Right kidney (tissue), 9 donors: ENCODE measurements around the gene KIF4A.
A peak's percentile ranks its signal among the peaks of the same experiment; 100 is the strongest.
"Not testable (repeated sequence)": the region's sequence is repeated elsewhere in the genome, so short reads cannot be mapped to it uniquely, and the experiment has no call there.

ENCODE experiments used
- DNase-seq: peaks from one replicate; pipeline ENCODE4 v3.0.0-alpha.2; 2016
- long read RNA-seq, 8 donors: transcript quantifications; one replicate each; lab custom pipeline, GENCODE V29; 2026

Gene KIF4A, protein sequence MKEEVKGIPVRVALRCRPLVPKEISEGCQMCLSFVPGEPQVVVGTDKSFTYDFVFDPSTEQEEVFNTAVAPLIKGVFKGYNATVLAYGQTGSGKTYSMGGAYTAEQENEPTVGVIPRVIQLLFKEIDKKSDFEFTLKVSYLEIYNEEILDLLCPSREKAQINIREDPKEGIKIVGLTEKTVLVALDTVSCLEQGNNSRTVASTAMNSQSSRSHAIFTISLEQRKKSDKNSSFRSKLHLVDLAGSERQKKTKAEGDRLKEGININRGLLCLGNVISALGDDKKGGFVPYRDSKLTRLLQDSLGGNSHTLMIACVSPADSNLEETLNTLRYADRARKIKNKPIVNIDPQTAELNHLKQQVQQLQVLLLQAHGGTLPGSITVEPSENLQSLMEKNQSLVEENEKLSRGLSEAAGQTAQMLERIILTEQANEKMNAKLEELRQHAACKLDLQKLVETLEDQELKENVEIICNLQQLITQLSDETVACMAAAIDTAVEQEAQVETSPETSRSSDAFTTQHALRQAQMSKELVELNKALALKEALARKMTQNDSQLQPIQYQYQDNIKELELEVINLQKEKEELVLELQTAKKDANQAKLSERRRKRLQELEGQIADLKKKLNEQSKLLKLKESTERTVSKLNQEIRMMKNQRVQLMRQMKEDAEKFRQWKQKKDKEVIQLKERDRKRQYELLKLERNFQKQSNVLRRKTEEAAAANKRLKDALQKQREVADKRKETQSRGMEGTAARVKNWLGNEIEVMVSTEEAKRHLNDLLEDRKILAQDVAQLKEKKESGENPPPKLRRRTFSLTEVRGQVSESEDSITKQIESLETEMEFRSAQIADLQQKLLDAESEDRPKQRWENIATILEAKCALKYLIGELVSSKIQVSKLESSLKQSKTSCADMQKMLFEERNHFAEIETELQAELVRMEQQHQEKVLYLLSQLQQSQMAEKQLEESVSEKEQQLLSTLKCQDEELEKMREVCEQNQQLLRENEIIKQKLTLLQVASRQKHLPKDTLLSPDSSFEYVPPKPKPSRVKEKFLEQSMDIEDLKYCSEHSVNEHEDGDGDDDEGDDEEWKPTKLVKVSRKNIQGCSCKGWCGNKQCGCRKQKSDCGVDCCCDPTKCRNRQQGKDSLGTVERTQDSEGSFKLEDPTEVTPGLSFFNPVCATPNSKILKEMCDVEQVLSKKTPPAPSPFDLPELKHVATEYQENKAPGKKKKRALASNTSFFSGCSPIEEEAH
- long read RNA-seq, donor 1, result 0 reads
- long read RNA-seq, donor 2, result 0 reads
- long read RNA-seq, donor 3, full-length matches to known transcripts, result 1 of 1 reads
- long read RNA-seq, donor 3, partial matches to known transcripts, result 0 of 1 reads
- long read RNA-seq, donor 3, other reads (novel, unspliced or antisense), result 0 of 1 reads
- long read RNA-seq, donor 4, full-length matches to known transcripts, result 1 of 7 reads
- long read RNA-seq, donor 4, partial matches to known transcripts, result 6 of 7 reads
- long read RNA-seq, donor 4, other reads (novel, unspliced or antisense), result 0 of 7 reads
- long read RNA-seq, donor 5, full-length matches to known transcripts, result 1 of 1 reads
- long read RNA-seq, donor 5, partial matches to known transcripts, result 0 of 1 reads
- long read RNA-seq, donor 5, other reads (novel, unspliced or antisense), result 0 of 1 reads
- long read RNA-seq, donor 6, result 0 reads
- long read RNA-seq, donor 7, result 0 reads
- long read RNA-seq, donor 8, full-length matches to known transcripts, result 1 of 1 reads
- long read RNA-seq, donor 8, partial matches to known transcripts, result 0 of 1 reads
- long read RNA-seq, donor 8, other reads (novel, unspliced or antisense), result 0 of 1 reads

DNA sequence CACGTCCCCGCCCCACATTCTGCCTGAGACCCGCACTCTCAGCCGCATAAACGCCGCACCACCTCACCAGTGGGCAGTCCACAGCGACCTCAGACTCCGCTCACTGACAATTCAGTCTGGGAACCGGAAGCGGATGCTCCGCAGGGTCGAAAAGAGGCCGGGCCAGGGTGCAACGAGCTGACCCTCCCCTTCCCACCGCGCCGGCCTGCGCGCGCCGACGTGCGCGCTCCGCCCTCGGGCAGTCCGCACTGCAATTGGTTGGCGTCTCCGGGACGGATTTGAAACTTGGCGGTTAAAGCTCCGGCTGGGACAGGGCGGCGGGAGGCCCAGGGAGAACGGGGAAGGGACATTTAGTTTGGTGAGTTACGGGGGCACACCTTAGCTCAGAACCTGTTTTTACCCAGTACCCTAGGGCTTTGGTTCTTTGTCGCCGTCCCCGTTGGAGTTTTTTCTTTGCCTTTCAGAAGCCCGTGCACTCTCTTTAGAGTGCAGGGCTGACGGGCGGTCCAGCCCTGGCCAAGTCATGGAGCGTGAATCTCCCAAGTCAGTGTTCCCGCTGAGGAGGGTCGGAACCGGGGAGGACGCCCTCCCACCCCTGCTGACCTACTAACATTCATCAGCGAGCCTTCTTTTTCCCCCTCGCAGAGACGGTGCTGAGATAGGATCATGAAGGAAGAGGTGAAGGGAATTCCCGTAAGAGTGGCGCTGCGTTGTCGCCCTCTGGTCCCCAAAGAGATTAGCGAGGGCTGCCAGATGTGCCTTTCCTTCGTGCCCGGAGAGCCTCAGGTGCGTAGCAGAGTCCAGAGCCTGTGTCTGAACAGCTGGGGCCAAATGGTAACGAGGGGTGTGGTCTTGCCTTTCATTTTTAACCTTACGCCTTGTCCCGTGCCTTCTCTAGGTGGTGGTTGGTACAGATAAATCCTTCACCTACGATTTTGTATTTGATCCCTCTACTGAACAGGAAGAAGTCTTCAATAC, at the start of gene KIF4A, which contains the start of gene PDZD11:
KIF4A (plus strand) TSS at position 312 of the 978 bp plus-strand sequence; CDS start at position 667, 355 bp downstream.
PDZD11 (minus strand) TSS at position 135 of the 978 bp plus-strand sequence. CDS start 586 bp downstream, outside the sequence.
- peak; percentile 63 for DNase-seq

DNA sequence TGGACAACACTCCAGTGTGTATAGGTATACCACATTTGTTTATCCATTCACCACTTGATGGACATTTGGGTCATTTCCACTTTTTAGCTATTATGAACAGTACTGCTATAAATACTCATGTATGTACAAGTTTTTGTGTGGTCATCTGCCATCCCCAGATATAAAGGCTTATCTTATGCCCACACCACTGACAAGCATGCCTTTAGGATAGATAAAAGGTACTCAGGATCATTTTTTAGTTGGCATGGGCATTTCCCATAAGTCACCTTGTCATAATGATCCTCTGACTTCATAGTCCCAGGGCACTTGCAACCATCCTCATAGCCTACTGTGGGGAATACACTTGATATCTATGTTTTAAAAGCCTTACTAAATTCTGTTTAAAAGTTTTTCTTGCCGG, 49.2 kb upstream of the KIF4A start:
- no peak for DNase-seq

DNA sequence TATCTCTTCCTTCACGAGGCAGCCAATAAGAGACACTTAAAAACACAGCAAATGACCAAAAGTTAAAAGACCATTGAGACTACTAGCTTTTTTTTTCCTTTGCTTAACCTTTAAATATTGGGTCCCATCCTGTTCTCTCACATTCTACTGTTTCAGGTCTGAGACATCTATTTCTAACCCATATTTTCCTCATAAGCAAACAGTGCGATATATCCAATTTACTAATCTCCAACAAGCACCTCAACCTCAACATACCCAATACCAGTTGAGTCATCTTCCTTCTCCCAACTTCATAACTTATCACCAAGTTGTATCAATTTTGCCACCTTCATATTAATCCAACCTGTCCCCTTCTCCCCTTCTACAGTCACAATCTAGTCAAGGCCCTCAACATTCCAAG, 48.4 kb upstream of the KIF4A start:
- no peak for DNase-seq

DNA sequence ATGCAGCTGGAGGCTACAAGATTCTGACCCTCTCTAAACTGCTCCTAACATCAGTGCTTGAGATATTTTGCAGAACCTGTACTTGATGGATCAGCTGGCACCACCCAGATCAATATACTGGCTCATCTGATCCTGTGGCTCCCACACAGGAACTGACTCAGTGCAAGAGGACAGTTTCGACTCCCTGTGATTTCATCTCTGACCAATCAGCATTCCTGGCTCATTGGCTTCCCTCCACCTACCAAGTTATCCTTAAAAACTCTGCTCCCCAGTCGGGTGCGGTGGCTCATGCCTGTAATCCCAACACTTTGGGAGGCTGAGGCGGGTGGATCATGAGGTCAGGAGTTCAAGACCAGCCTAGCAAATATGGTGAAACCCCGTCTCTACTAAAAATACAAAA, 46.3 kb upstream of the KIF4A start:
- not testable (repeated sequence) for DNase-seq

DNA sequence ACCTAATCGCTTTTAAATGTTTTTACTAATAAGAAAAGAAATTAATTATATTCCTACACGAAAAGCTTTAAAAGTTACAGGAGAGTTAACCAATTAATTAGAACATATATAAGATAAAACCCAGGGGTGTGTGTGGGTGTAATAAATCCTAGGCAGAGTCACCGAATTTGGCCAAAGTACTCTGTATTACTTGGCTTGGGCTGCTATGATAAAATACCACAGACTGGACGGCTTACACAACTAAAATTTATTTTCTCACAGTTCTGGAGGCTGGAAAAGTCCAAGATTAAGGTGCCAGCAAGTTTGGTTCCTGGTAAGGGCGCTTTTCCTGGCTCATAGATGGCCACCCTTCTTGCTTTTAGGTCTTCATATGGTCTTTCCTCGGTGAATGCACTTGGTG, 45.0 kb upstream of the KIF4A start:
- no peak for DNase-seq

DNA sequence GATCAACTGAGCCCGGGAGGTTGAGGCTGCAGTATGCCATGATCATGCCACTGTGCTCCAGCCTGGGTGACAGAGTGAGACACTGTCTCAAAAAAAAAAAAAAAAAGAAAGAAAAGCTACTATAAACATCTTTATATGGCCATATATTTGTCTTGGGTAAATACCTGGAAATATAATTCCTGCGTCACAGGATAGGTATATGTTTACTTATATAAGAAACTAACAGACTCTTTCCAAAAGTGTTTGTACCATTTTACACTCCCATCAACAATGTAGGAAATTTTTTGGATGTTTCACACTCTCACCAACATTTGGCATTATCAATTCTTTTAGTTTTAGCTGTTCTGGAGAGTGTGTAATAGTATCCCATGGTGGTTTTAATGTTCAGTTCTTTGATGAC, 42.7 kb upstream of the KIF4A start:
- no peak for DNase-seq

DNA sequence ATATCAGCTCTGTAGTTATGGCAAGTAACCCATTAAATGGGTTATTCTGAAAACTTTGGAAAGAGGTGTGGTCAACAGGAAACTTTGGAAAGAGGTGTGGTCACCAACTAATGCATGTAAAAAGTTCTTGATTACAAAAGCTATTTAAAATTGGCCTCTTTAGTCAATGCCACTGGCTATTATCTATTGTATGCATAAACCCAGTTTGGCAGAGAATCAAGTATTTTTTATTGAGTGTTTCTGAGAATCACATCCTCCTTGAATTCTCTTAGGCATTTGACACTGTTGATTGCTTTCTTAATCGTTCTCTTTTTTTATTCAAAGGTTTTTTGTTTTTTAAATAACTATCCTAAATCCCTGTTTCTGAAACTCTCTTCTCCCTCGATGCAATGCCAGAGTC, 37.4 kb upstream of the KIF4A start:
- no peak for DNase-seq

DNA sequence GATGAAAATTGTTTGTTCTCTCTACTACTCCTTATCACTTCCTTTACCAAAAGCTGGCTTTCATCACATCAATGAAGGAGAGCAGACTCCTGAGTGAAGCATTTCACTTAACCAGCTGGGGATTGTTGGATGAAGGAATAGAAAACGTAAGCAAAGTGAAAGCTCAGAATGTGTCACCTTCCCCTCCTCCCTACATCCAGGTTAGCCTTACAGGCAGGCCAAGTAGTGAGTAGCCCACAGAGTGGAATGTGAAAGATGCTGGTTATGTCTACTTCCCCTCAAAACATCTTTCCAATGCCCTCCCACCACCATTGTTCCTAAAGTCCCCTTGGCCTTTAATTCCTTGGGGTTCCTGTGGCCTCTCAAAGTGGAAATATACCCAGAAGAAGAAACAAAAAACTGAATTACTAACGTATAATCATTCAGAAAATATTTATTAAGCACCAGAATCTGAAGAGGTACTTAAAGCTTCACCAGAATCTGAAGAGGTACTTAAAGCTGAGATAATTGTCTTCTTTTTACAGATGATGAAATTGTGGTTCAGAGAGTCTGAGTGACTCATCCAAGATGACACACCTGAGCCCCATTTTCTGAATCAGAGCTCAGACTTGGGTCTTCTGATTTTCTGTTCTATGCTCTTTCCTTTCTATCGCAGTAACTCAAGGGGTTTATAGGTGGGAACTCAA, 36.4 kb upstream of the KIF4A start:
- no peak for DNase-seq

DNA sequence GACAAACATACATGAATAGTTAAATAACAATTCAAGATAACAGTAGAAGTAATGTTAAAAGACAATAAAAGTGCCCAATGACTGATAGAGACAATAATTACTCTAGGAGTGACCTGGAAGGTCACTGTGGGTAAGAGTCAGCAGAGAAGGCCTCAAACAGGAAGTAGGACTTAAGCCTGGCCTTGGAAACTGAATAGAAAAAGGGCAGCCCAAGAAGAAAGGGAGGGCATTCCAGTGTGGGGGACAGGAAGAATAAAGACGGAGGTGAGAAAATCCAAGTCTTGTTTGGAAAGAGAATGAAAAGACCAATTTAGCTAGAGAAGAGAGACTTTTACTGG, 35.9 kb upstream of the KIF4A start:
- no peak for DNase-seq

DNA sequence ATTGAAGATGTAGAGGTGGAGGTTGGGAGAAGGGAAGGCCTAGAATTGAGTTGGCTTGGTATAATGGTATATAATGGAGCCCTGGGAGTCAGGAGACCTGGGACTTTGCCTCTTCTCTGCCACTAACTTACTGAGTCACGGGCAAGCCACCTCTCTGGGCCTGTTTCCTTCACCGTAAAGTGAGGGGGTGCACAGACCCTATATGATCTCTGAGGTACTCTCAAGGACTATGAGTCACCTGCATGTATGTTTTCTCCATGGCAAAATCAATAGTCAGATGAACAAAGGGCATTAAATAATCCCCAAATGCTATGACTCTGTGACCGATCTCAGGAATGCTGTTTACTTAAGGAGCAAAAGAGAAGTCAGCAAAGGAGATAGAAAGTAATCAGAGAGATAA, 35.0 kb upstream of the KIF4A start:
- no peak for DNase-seq

DNA sequence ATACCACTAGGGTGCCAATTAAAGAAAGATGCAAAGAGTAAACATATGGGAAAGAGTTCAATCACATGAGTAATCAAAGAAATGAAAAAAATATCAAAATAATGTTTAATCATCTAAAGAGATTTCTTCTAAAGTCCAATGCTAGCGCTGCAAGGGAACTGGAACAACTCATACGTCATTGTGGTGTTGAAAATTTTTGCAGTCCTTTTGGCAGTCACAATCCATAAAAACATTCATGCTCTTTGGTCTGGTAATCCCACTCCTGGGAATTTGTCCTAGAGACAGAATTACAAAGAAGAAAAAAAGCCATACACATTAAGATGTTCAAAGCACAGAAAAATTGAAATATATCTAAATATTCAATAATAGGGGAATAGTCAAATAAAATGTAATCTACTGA, 34.5 kb upstream of the KIF4A start:
- DNase-seq, result no peak

DNA sequence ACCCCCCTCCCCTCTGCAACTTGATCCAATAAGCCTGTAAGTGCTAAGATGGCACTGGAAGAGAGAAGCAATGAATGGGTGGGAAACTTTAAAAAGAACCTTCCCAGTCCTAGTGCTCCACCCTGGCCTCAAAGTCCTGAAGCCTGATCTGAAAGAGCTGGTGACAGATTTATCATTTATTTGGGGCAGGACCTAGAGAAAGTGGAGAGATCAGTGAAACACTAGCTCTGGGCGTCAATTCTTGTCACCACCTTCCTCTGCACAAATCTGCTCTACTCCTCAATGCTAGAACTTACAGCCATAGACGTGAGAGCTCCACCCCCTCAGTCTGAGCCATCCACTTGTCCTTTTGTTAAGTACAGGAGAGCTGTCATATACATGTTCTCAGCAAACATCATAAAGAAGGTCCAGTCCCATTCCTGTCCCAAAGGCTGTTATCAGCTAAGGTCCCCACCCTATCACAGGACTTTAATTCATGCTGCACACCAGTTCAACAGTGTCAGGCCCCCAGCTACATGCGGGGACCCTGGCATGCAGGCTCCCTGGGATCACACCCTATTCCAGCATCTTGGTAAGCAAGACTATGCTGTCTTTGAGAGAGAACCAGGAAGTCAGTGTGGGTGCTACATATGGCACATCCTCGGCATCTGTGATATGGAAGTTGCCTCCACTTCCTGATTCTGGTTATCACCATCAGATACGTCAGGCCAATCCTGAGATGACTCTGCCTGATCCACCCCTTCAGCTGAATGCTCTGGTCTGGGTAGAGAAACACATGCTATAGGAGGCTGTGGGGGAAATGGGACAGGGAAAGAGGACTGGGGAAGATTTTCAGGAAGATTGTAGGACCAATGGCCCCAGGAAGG, 32.2 kb upstream of the KIF4A start:
- DNase-seq, result no peak

DNA sequence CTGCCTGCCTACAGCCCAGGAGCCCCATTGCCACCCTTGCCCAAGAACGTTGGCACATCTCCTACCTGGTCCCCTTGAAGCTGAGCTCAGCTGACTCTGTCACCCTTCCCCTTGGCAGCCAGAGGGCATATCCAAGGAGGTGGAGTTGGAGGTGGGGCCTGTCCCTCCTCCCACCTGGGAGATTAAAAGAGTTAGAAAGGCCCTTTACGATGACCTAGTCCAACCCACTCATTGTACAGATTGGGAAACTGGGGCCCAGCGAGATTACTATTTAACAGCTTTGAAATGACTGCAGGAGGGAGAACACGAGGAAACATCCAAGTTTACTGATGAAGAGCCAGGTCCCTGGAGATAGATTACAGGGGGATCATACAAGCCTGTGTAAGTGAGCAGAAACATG, 29.8 kb upstream of the KIF4A start, which contains the start of gene P2RY4:
P2RY4 (minus strand) TSS at position 101 of the 400 bp plus-strand sequence. CDS start 580 bp downstream, outside the sequence.
- no peak for DNase-seq

DNA sequence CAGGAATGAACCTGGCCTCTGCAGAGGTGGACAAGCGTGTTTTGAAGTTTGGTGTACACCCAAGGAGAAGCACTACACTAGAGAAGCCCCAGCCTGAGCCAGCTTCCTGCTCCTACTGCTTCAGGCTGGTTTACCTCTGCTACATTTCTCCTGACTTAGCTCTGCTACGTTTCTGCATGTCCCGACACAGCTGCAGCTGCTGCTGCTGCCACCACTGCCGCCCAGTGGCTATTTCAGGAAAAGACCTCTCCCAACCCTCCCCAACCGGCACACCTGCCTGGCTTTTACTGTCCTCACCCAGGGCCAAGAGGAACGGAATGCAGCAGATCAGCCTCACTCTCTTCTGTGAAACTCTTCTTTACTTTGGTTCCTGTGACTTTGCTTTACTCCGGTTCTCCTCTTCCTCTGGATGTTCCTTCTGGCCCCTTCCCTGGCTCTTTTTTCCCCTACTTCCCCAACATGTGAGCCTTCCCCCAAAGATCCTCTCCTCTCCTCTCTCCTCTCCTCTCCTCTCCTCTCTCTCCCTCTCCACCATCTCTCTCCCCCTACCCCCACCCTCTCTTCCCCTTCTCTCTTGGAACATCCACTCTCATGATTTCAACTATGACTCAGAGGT, 26.8 kb upstream of the KIF4A start:
- DNase-seq, result peak; percentile 3

DNA sequence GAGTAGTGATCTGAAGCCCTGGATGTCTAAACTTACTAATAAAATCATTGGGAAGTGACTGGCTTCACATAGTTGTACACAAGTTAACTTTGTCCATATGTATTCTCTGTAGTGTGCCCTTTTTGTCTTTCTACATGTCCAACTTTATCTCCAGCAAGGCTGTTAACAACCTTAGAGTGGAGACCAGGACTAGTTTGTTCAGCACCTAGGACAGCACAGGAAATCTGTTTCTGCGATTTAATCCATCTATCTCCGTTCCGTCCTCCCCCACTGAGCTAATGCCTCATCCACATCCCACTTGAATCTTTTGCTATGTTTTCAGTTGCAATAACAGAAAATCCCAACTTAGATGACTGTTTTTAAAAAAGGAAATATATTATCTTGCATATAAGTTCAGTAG, 25.1 kb upstream of the KIF4A start:
- no peak for DNase-seq

DNA sequence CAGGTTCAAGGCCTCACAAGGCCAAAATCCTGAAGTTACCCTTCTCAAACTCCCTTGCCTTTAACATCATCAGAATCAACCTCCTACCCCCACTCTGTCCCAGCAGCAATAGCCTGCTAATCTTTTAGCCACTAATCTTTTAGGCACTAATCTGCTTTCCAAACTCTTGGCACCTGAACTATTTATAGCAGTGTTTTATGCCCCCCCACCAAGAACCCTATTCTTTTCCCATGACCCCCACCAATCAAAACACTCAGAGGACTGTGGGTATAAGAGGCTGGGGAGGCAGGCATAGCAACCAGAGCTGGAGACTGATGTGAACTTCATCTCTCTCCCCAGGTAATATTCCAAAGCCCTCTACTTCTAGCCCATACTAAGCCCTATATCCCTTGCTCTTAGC, 21.9 kb upstream of the KIF4A start, which contains the start of gene ARR3:
ARR3 (plus strand) TSS at position 301 of the 400 bp plus-strand sequence. CDS start 1,052 bp downstream, outside the sequence.
- DNase-seq, result no peak

DNA sequence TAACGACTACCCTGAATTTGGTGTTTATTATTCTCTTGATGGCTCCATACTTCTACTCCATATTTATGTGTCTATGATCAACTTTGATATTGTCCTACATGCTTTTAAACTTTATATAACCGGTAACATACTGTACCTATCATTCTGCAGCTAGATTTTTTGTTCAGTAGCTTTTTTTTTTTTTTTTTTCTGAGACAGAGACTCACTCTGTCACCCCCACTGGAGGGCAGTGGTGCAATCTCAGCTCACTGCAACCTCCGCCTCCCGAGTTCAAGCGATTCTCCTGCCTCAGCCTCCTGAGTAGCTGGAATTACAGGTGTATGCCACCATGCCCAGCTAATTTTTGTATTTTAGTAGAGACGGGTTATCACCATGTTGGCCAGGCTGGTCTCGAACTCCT, 15.9 kb upstream of the KIF4A start:
- not testable (repeated sequence) for DNase-seq

DNA sequence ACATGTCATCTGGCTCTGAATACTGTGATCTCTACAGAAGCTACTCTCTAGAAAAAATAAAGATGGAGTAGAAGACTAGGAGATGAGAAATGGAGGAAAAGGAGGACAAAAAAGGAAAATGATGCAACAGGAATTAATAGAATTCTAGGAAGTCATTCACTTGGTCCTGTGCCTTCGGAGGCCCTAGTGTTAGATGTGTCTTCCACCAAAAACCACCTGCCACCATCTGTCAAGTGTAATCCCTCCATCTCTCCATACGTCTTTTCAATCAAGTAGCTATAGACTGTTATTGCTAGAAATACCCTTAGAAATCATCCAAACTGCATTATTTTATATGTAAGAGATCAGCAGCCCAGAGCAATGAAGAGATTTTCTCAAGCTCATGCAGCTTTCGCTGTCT, 10.8 kb upstream of the KIF4A start:
- no peak for DNase-seq
